ENCODE results near the gene CTNNA3. TPM values are rescaled to one million over a fixed set of nuclear protein-coding genes. Genes with fewer than 3 reads are reported as not detected.

CTNNA3 gene
- total RNA-seq, 2 donors from 2014 or later, result not detected

GRCh38 chr10:66649626-66650025 is 1046.4 kb downstream of the CTNNA3 start:
- DNase-seq (ENCODE audit: low spot score) (no peak), ATAC-seq (no peak)
- H3K4me3 Mint-ChIP-seq, result no peak overlapping the region
- peaks cover 16% of the 10 kb centered on the region for H3K9me3 Mint-ChIP-seq
- peaks cover 10% of the 10 kb centered on the region for H3K36me3 Mint-ChIP-seq
- no peaks in the 10 kb centered on the region for H3K4me1 Mint-ChIP-seq (ENCODE audit: low read depth in 2 of 2)
- no peak overlapping the region for H3K27ac Mint-ChIP-seq
- no peaks in the 10 kb centered on the region for H3K27me3 Mint-ChIP-seq

- Mint-ChIP-seq H3K27me3 (no peaks in the 10 kb centered on the region), H3K4me1 (ENCODE audit: low read depth in 2 of 2) (no peaks in the 10 kb centered on the region), H3K4me3 (no peak overlapping the region), H3K27ac (no peak overlapping the region), H3K36me3 (peaks cover 5% of the 10 kb centered on the region), H3K9me3 (peaks cover 9% of the 10 kb centered on the region)
- no peak for ATAC-seq
- no peak for DNase-seq (ENCODE audit: low spot score)
These were observed 1053.8 kb downstream of the CTNNA3 start for GRCh38 chr10:66642217-66642616.

GRCh38 chr10:66639371-66639770 is 1056.6 kb downstream of the CTNNA3 start:
- no peak for ATAC-seq
- H3K4me3 Mint-ChIP-seq, result no peak overlapping the region
- H3K27ac Mint-ChIP-seq, result no peak overlapping the region
- no peaks in the 10 kb centered on the region for H3K4me1 Mint-ChIP-seq (ENCODE audit: low read depth in 2 of 2)
- peaks cover 6% of the 10 kb centered on the region for H3K9me3 Mint-ChIP-seq
- H3K27me3 Mint-ChIP-seq, result no peaks in the 10 kb centered on the region
- DNase-seq (ENCODE audit: low spot score), result no peak
- no peaks in the 10 kb centered on the region for H3K36me3 Mint-ChIP-seq

GRCh38 chr10:66637273-66638036 is 1058.5 kb downstream of the CTNNA3 start:
- no peaks in the 10 kb centered on the region for H3K4me1 Mint-ChIP-seq (ENCODE audit: low read depth in 2 of 2)
- H3K9me3 Mint-ChIP-seq, result peaks cover 6% of the 10 kb centered on the region
- no peak overlapping the region for H3K27ac Mint-ChIP-seq
- no peak overlapping the region for H3K4me3 Mint-ChIP-seq
- no peaks in the 10 kb centered on the region for H3K36me3 Mint-ChIP-seq
- ATAC-seq, result no peak
- H3K27me3 Mint-ChIP-seq, result no peaks in the 10 kb centered on the region
- no peak for DNase-seq (ENCODE audit: low spot score)

- ATAC-seq, result no peak
- no peak overlapping the region for H3K27ac Mint-ChIP-seq
- peaks cover 17% of the 10 kb centered on the region for H3K9me3 Mint-ChIP-seq
- no peaks in the 10 kb centered on the region for H3K4me1 Mint-ChIP-seq (ENCODE audit: low read depth in 2 of 2)
- H3K36me3 Mint-ChIP-seq, result peaks cover 4% of the 10 kb centered on the region
- no peaks in the 10 kb centered on the region for H3K27me3 Mint-ChIP-seq
- no peak overlapping the region for H3K4me3 Mint-ChIP-seq
- DNase-seq (ENCODE audit: low spot score), result no peak
These were observed 1066.0 kb downstream of the CTNNA3 start for GRCh38 chr10:66629996-66630395.

GRCh38 chr10:66627156-66627555 is 1068.8 kb downstream of the CTNNA3 start:
- Mint-ChIP-seq H3K27me3 (no peaks in the 10 kb centered on the region), H3K4me3 (no peak overlapping the region), H3K27ac (no peak overlapping the region), H3K36me3 (peaks cover 4% of the 10 kb centered on the region), H3K4me1 (ENCODE audit: low read depth in 2 of 2) (no peaks in the 10 kb centered on the region), H3K9me3 (peaks cover 22% of the 10 kb centered on the region)
- DNase-seq (ENCODE audit: low spot score), result no peak
- ATAC-seq, result no peak

GRCh38 chr10:66625709-66626590 is 1070.0 kb downstream of the CTNNA3 start:
- Mint-ChIP-seq H3K9me3 (peaks cover 22% of the 10 kb centered on the region), H3K27ac (no peak overlapping the region), H3K4me3 (no peak overlapping the region), H3K27me3 (no peaks in the 10 kb centered on the region), H3K4me1 (ENCODE audit: low read depth in 2 of 2) (no peaks in the 10 kb centered on the region), H3K36me3 (peaks cover 4% of the 10 kb centered on the region)
- ATAC-seq (no peak), DNase-seq (ENCODE audit: low spot score) (no peak)

GRCh38 chr10:66622050-66622449 is 1073.9 kb downstream of the CTNNA3 start:
- DNase-seq (ENCODE audit: low spot score) (no peak), ATAC-seq (no peak)
- H3K27me3 Mint-ChIP-seq, result no peaks in the 10 kb centered on the region

GRCh38 chr10:66604195-66604594 is 1091.8 kb downstream of the CTNNA3 start:
- no peak for DNase-seq (ENCODE audit: low spot score)
- Mint-ChIP-seq H3K4me3 (no peak overlapping the region), H3K9me3 (peaks cover 27% of the 10 kb centered on the region)

More at GRCh38 chr10:66622050-66622449, 1073.9 kb downstream of the CTNNA3 start:
- Mint-ChIP-seq H3K27ac (no peak overlapping the region), H3K36me3 (no peaks in the 10 kb centered on the region), H3K4me1 (ENCODE audit: low read depth in 2 of 2) (no peaks in the 10 kb centered on the region), H3K9me3 (peaks cover 11% of the 10 kb centered on the region), H3K4me3 (no peak overlapping the region)

GRCh38 chr10:66591865-66592264 is 1104.1 kb downstream of the CTNNA3 start:
- Mint-ChIP-seq H3K36me3 (peaks cover 5% of the 10 kb centered on the region), H3K4me1 (ENCODE audit: low read depth in 2 of 2) (no peaks in the 10 kb centered on the region), H3K4me3 (no peak overlapping the region), H3K9me3 (peaks cover 20% of the 10 kb centered on the region), H3K27ac (no peak overlapping the region), H3K27me3 (no peaks in the 10 kb centered on the region)
- ATAC-seq (no peak), DNase-seq (ENCODE audit: low spot score) (no peak)

More at GRCh38 chr10:66604195-66604594, 1091.8 kb downstream of the CTNNA3 start:
- no peaks in the 10 kb centered on the region for H3K4me1 Mint-ChIP-seq (ENCODE audit: low read depth in 2 of 2)
- no peak overlapping the region for H3K27ac Mint-ChIP-seq
- no peak for ATAC-seq
- H3K27me3 Mint-ChIP-seq, result no peaks in the 10 kb centered on the region
- peaks cover 19% of the 10 kb centered on the region for H3K36me3 Mint-ChIP-seq

- no peaks in the 10 kb centered on the region for H3K27me3 Mint-ChIP-seq
These were observed 1108.3 kb downstream of the CTNNA3 start for GRCh38 chr10:66587680-66588050.

GRCh38 chr10:66586897-66587679 is 1108.9 kb downstream of the CTNNA3 start:
- Mint-ChIP-seq H3K27ac (no peak overlapping the region), H3K4me3 (no peak overlapping the region), H3K9me3 (peaks cover 20% of the 10 kb centered on the region), H3K36me3 (no peaks in the 10 kb centered on the region), H3K4me1 (ENCODE audit: low read depth in 2 of 2) (no peaks in the 10 kb centered on the region), H3K27me3 (no peaks in the 10 kb centered on the region)
- DNase-seq (ENCODE audit: low spot score), result no peak
- ATAC-seq, result no peak

More at GRCh38 chr10:66587680-66588050, 1108.3 kb downstream of the CTNNA3 start:
- Mint-ChIP-seq H3K4me1 (ENCODE audit: low read depth in 2 of 2) (no peaks in the 10 kb centered on the region), H3K36me3 (peaks cover 4% of the 10 kb centered on the region), H3K27ac (no peak overlapping the region), H3K9me3 (peaks cover 22% of the 10 kb centered on the region), H3K4me3 (no peak overlapping the region)
- no peak for DNase-seq (ENCODE audit: low spot score)
- ATAC-seq, result no peak

GRCh38 chr10:66586073-66586472 is 1109.9 kb downstream of the CTNNA3 start:
- H3K27ac Mint-ChIP-seq, result no peak overlapping the region
- H3K36me3 Mint-ChIP-seq, result no peaks in the 10 kb centered on the region
- no peaks in the 10 kb centered on the region for H3K27me3 Mint-ChIP-seq
- H3K4me3 Mint-ChIP-seq, result no peak overlapping the region
- no peak for ATAC-seq
- no peak for DNase-seq (ENCODE audit: low spot score)
- H3K4me1 Mint-ChIP-seq (ENCODE audit: low read depth in 2 of 2), result no peaks in the 10 kb centered on the region
- peaks cover 20% of the 10 kb centered on the region for H3K9me3 Mint-ChIP-seq

Measured in natural killer cell treated with Interleukin-12 subunit alpha and Interleukin-12 subunit beta and Interleukin-15 and Interleukin-18, amount 100 ng/mL, for 72 hours (primary cell).